Stimulated activated naive B cell treated with anti-CD40 and anti-IgM and Interleukin-4, amounts not matched to agents 10 μg/mL and 1 μg/mL and 100 μg/mL, for 72 hours (primary cell): ENCODE results near the gene DGKQ.

Experiments
- ATAC-seq, 2 donors: fragments of 150-1000 bp; cut with Tn5 transposase; replicated peaks; 2 replicates each; pipeline ENCODE4 v1.10.0; 2021; ENCODE audit warnings: moderate library complexity in 1 of 2
- DNase-seq: peaks from one replicate; pipeline ENCODE4 v3.0.0; 2021
- H3K27ac Mint-ChIP-seq: one replicate; pipeline ENCODE4 v1.8.0; 2022; ENCODE audit warnings: mild to moderate bottlenecking, mixed read lengths
- H3K27me3 Mint-ChIP-seq, 2 donors: one replicate each; pipeline ENCODE4 v1.8.0; 2022; ENCODE audit warnings: mixed read lengths in 2 of 2
- H3K36me3 Mint-ChIP-seq, 2 donors: one replicate each; pipeline ENCODE4 v1.8.0; 2022; ENCODE audit warnings: mixed read lengths in 2 of 2, mild to moderate bottlenecking in 1 of 2
- H3K4me1 Mint-ChIP-seq, 2 donors: one replicate each; pipeline ENCODE4 v1.8.0; 2022; ENCODE audit warnings: mixed read lengths in 2 of 2, mild to moderate bottlenecking in 1 of 2
- H3K4me3 Mint-ChIP-seq, 2 donors: one replicate each; pipeline ENCODE4 v1.8.0; 2022; ENCODE audit warnings: mild to moderate bottlenecking in 2 of 2, mixed read lengths in 2 of 2, moderate library complexity in 1 of 2
- H3K9me3 Mint-ChIP-seq, 2 donors: one replicate each; pipeline ENCODE4 v1.8.0; 2022; ENCODE audit warnings: mixed read lengths in 2 of 2, mild to moderate bottlenecking in 1 of 2

DGKQ gene

GRCh38 chr4:1014291-1015167, 41.2 kb upstream of the DGKQ start:
- Mint-ChIP-seq H3K36me3 (peaks cover 2 to 3% of the 10 kb centered on the region in 2 donors), H3K27me3 (no peaks in the 10 kb centered on the region), H3K4me1 (peaks cover 10 to 36% of the 10 kb centered on the region in 2 donors), H3K9me3 (no peaks in the 10 kb centered on the region), H3K4me3 (no peak overlapping the region), H3K27ac (no peak overlapping the region)
- no peak for DNase-seq
- ATAC-seq, result no peak

GRCh38 chr4:1013225-1014073, 40.1 kb upstream of the DGKQ start:
- Mint-ChIP-seq H3K9me3 (no peaks in the 10 kb centered on the region), H3K4me1 (peaks cover 17 to 37% of the 10 kb centered on the region in 2 donors), H3K27me3 (peaks cover 8% of the 10 kb centered on the region in 2 donors), H3K36me3 (peaks cover 2 to 3% of the 10 kb centered on the region in 2 donors), H3K4me3 (peak overlapping the region in 1 of 2 donors; percentile 14), H3K27ac (no peak overlapping the region)
- DNase-seq, result no peak
- ATAC-seq, result no peak

- DNase-seq, result no peak
- no peak for ATAC-seq
- H3K27ac Mint-ChIP-seq, result no peak overlapping the region
Measured at GRCh38 chr4:1012034-1012739, 38.8 kb upstream of the DGKQ start.

GRCh38 chr4:1011666-1012033, 38.3 kb upstream of the DGKQ start:
- Mint-ChIP-seq H3K27ac (no peak overlapping the region), H3K27me3 (peaks cover 24 to 26% of the 10 kb centered on the region in 2 donors), H3K4me3 (peak overlapping the region in 1 of 2 donors; percentile 29), H3K36me3 (peaks cover 4 to 7% of the 10 kb centered on the region in 2 donors), H3K9me3 (peaks cover 0 to 3% of the 10 kb centered on the region in 2 donors), H3K4me1 (peaks cover 14 to 34% of the 10 kb centered on the region in 2 donors)
- no peak for DNase-seq
- ATAC-seq, result peak in 1 of 2 donors; percentile 0

More at GRCh38 chr4:1012034-1012739, 38.8 kb upstream of the DGKQ start:
- Mint-ChIP-seq H3K27me3 (peaks cover 19 to 20% of the 10 kb centered on the region in 2 donors), H3K4me1 (peaks cover 14 to 32% of the 10 kb centered on the region in 2 donors), H3K9me3 (no peaks in the 10 kb centered on the region), H3K36me3 (peaks cover 2 to 3% of the 10 kb centered on the region in 2 donors), H3K4me3 (peak overlapping the region; percentile 57 to 67)

GRCh38 chr4:1011022-1011665, 37.8 kb upstream of the DGKQ start, which contains the start of gene FGFRL1:
Gene FGFRL1, plus strand, starts transcription at chr4:1011626. Its CDS starts 860 bp downstream, at chr4:1012486.
- H3K4me1 Mint-ChIP-seq, result peaks cover 14 to 29% of the 10 kb centered on the region in 2 donors
- peak; percentile 59 to 68 for ATAC-seq

GRCh38 chr4:1010395-1011021, 37.1 kb upstream of the DGKQ start:
- DNase-seq, result peak; percentile 36
- peaks cover 32 to 37% of the 10 kb centered on the region in 2 donors for H3K27me3 Mint-ChIP-seq
- H3K36me3 Mint-ChIP-seq, result peaks cover 4 to 7% of the 10 kb centered on the region in 2 donors
- peaks cover 0 to 3% of the 10 kb centered on the region in 2 donors for H3K9me3 Mint-ChIP-seq
- H3K4me1 Mint-ChIP-seq, result peaks cover 14 to 29% of the 10 kb centered on the region in 2 donors
- ATAC-seq, result peak; percentile 20 to 41
- peak overlapping the region; percentile 81 for H3K27ac Mint-ChIP-seq
- peak overlapping the region; percentile 87 to 88 for H3K4me3 Mint-ChIP-seq

More at GRCh38 chr4:1011022-1011665, 37.8 kb upstream of the DGKQ start, which contains the start of gene FGFRL1:
- Mint-ChIP-seq H3K9me3 (peaks cover 0 to 3% of the 10 kb centered on the region in 2 donors), H3K36me3 (peaks cover 4 to 7% of the 10 kb centered on the region in 2 donors), H3K27me3 (peaks cover 29 to 31% of the 10 kb centered on the region in 2 donors), H3K27ac (peak within 1 kb of the TSS; percentile 81), H3K4me3 (peak within 1 kb of the TSS; percentile 87 to 88)
- DNase-seq, result peak; percentile 74

GRCh38 chr4:1009542-1010394, 36.4 kb upstream of the DGKQ start:
- Mint-ChIP-seq H3K36me3 (peaks cover 4 to 7% of the 10 kb centered on the region in 2 donors), H3K9me3 (peaks cover 0 to 3% of the 10 kb centered on the region in 2 donors), H3K27me3 (peaks cover 37 to 43% of the 10 kb centered on the region in 2 donors), H3K4me3 (peak overlapping the region; percentile 87 to 88), H3K27ac (peak overlapping the region; percentile 47), H3K4me1 (peaks cover 15 to 29% of the 10 kb centered on the region in 2 donors)
- peak; percentile 57 for DNase-seq
- peak; percentile 41 to 66 for ATAC-seq

- ATAC-seq (peak in 1 of 2 donors; percentile 22), DNase-seq (no peak)
- peak overlapping the region; percentile 75 to 83 for H3K4me3 Mint-ChIP-seq
- no peak overlapping the region for H3K27ac Mint-ChIP-seq
- peaks cover 17 to 29% of the 10 kb centered on the region in 2 donors for H3K4me1 Mint-ChIP-seq
- peaks cover 0 to 3% of the 10 kb centered on the region in 2 donors for H3K9me3 Mint-ChIP-seq
- H3K27me3 Mint-ChIP-seq, result peaks cover 44 to 51% of the 10 kb centered on the region in 2 donors
- H3K36me3 Mint-ChIP-seq, result peaks cover 4 to 7% of the 10 kb centered on the region in 2 donors
Measured at GRCh38 chr4:1008840-1009541, 35.6 kb upstream of the DGKQ start.

- Mint-ChIP-seq H3K9me3 (peaks cover 0 to 3% of the 10 kb centered on the region in 2 donors), H3K27ac (no peak overlapping the region), H3K36me3 (peaks cover 4% of the 10 kb centered on the region in 2 donors), H3K4me1 (peaks cover 18 to 29% of the 10 kb centered on the region in 2 donors), H3K27me3 (peaks cover 52 to 65% of the 10 kb centered on the region in 2 donors), H3K4me3 (no peak overlapping the region)
- ATAC-seq, result no peak
- no peak for DNase-seq
Measured at GRCh38 chr4:1006856-1007255, 33.5 kb upstream of the DGKQ start.

- H3K9me3 Mint-ChIP-seq, result peaks cover 0 to 3% of the 10 kb centered on the region in 2 donors
- H3K27me3 Mint-ChIP-seq, result peaks cover 56 to 73% of the 10 kb centered on the region in 2 donors
- peaks cover 15 to 39% of the 10 kb centered on the region in 2 donors for H3K4me1 Mint-ChIP-seq
- H3K4me3 Mint-ChIP-seq, result no peak overlapping the region
- ATAC-seq (no peak), DNase-seq (no peak)
- no peak overlapping the region for H3K27ac Mint-ChIP-seq
- peaks cover 3 to 4% of the 10 kb centered on the region in 2 donors for H3K36me3 Mint-ChIP-seq
Measured at GRCh38 chr4:1004557-1005485, 31.5 kb upstream of the DGKQ start.

GRCh38 chr4:1004071-1004418, 30.7 kb upstream of the DGKQ start:
- DNase-seq (no peak), ATAC-seq (no peak)
- peaks cover 0 to 4% of the 10 kb centered on the region in 2 donors for H3K9me3 Mint-ChIP-seq
- H3K27me3 Mint-ChIP-seq, result peaks cover 58 to 75% of the 10 kb centered on the region in 2 donors
- H3K4me3 Mint-ChIP-seq, result peak overlapping the region in 1 of 2 donors; percentile 28
- peak overlapping the region; percentile 75 for H3K27ac Mint-ChIP-seq
- peaks cover 3 to 4% of the 10 kb centered on the region in 2 donors for H3K36me3 Mint-ChIP-seq
- peaks cover 17 to 41% of the 10 kb centered on the region in 2 donors for H3K4me1 Mint-ChIP-seq
